ENCODE data around the gene S100A6.

S100A6 gene

DNA sequence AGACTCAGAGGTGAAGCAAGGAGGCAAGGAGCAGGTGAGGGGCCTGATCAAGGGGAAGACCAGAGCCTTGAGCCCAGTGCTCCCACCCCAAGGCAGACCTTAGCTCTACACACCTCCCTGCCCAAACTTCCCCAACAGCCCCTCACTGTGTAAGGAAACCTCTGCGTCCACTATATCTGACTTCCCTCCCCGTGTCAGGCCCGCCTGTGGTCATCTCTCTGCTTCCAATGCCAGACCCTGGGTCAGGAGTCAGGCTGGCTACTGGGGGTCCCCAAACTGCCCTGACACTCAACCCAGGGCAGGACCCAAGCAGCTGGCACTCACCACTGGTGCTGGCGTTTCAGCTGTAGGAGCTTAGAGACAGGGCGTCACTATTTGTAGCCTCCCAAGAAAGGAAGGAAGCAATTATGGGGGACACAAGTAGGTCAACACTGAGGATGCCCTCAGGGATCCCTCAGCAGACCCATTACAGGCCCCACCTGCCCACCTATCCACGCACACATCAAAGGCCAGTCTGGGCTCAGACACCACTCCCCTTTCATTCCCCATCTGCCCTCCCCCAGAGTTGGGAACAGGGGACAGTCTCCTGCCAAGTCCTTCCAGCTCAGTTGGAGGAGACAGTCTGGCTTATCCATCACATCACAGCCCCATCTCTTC, 14.1 kb upstream of the S100A6 start:
- no peak overlapping the region for H3K4me3 ChIP-seq (ENCODE audit: low read depth, low read length)
- in situ Hi-C loops (cut with HindIII; ENCODE audit: low sequenced_read_pairs) = no loop called here
- TF ChIP-seq CTCF (IDR thresholded peaks at IDR 0.05; ENCODE audit: low read depth, low read length, missing control alignments) = no peak
- no peak for DNase-seq (ENCODE audit: low read depth)

DNA sequence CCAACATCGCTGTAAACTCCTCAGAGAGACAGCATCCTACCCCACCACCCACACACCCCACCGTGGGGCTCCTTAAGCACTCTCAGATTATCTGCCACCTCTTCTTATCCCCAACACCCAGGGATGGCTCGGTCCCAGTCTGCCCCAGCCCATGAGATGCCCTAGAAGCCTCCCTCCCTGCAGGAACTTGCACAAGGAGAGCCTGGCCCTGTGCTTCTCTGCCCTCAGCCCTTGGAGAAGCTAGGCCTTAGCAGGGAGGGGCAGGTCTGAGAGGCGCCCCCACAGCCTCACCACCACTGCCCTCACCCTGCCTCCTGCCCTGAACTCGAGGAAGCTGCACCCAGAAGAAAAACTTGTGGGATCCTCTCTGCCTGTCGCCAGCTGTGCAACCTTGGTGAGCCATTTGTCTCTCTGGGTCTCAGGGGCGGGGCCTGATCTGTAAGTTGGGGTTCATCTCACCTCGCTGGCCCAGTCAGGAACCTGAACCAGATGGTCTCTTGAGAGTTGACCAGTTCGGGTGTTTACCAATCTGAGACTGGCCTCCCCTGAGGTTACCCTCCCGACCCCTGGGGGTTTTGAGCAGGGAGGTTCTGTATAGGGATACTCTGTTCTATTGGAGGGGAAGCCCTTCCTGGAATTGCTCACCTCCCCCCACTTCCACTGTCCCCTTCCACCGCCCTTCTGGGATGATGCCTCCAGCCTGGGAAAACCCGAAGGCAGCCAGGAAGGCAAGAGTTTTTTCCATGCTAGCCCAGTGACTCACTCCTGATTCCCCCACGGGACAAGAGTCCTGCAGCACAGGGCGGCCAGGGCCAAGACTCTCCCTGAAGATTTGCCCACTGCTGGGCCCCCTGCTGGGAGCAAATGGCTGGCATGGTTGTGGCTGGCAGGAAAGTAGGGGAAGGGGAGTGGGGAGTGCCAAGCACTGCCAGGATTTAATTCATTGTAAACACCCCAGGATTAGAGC, 13.2 kb upstream of the S100A6 start, which contains the start of gene S100A3:
TSS of gene S100A3 (minus strand) at position 537 of the 967 bp plus-strand sequence. CDS start 773 bp downstream, outside the sequence.
- no peak within 1 kb of the TSS for H3K4me3 ChIP-seq (ENCODE audit: low read depth, low read length)
- TF ChIP-seq CTCF (IDR thresholded peaks at IDR 0.05; ENCODE audit: low read depth, low read length, missing control alignments) = no peak
- in situ Hi-C loops (cut with HindIII; ENCODE audit: low sequenced_read_pairs) = no loop called here
- DNase-seq (ENCODE audit: low read depth) = no peak

GRCh38 chr1:153547560-153548551, 12.1 kb upstream of the S100A6 start:
- TF ChIP-seq CTCF (IDR thresholded peaks at IDR 0.05; ENCODE audit: low read depth, low read length, missing control alignments) = no peak
- no peak overlapping the region for H3K4me3 ChIP-seq (ENCODE audit: low read depth, low read length)
- DNase-seq (ENCODE audit: low read depth) = no peak
- in situ Hi-C loops (cut with HindIII; ENCODE audit: low sequenced_read_pairs) = no loop called here

- no peak overlapping the region for H3K4me3 ChIP-seq (ENCODE audit: low read depth, low read length)
- no peak for TF ChIP-seq CTCF (IDR thresholded peaks at IDR 0.05; ENCODE audit: low read depth, low read length, missing control alignments)
- in situ Hi-C loops (cut with HindIII; ENCODE audit: low sequenced_read_pairs) = no loop called here
- DNase-seq (ENCODE audit: low read depth) = no peak
These were observed 11.2 kb upstream of the S100A6 start for GRCh38 chr1:153546796-153547559.

- DNase-seq (ENCODE audit: low read depth) = no peak
- H3K4me3 ChIP-seq (ENCODE audit: low read depth, low read length) = no peak overlapping the region
- in situ Hi-C loops (cut with HindIII; ENCODE audit: low sequenced_read_pairs) = no loop called here
- no peak for TF ChIP-seq CTCF (IDR thresholded peaks at IDR 0.05; ENCODE audit: low read depth, low read length, missing control alignments)
These were observed 10.6 kb upstream of the S100A6 start for GRCh38 chr1:153546371-153546770.

Measured in astrocyte of the cerebellum (primary cell).